ENCODE measurements around the gene CWF19L2. TPM values are rescaled to one million over a fixed set of nuclear protein-coding genes. Genes with fewer than 3 reads are reported as not detected.

CWF19L2 gene
- total RNA-seq, 1 donor = 11.2 TPM

- DNase-seq (ENCODE audit: low read depth) = peak; percentile 49
- TF ChIP-seq CTCF (IDR thresholded peaks at IDR 0.05; ENCODE audit: insufficient read depth, low read depth, low read length) = no peak
- H3K4me3 ChIP-seq (ENCODE audit: low read depth, low read length) = no peak overlapping the region
Observed at GRCh38 chr11:107370390-107370789, 87.2 kb downstream of the CWF19L2 start.

GRCh38 chr11:107359701-107360100 lies 97.9 kb downstream of the CWF19L2 start:
- no peak for TF ChIP-seq CTCF (IDR thresholded peaks at IDR 0.05; ENCODE audit: insufficient read depth, low read depth, low read length)
- no peak overlapping the region for H3K4me3 ChIP-seq (ENCODE audit: low read depth, low read length)
- no peak for DNase-seq (ENCODE audit: low read depth)

GRCh38 chr11:107357877-107358276 lies 99.7 kb downstream of the CWF19L2 start:
- no peak overlapping the region for H3K4me3 ChIP-seq (ENCODE audit: low read depth, low read length)
- TF ChIP-seq CTCF (IDR thresholded peaks at IDR 0.05; ENCODE audit: insufficient read depth, low read depth, low read length) = no peak
- DNase-seq (ENCODE audit: low read depth) = no peak

- TF ChIP-seq CTCF (IDR thresholded peaks at IDR 0.05; ENCODE audit: insufficient read depth, low read depth, low read length) = no peak
- H3K4me3 ChIP-seq (ENCODE audit: low read depth, low read length) = no peak overlapping the region
- DNase-seq (ENCODE audit: low read depth) = no peak
Observed at GRCh38 chr11:107354780-107355179, 102.8 kb downstream of the CWF19L2 start.

- no peak for DNase-seq (ENCODE audit: low read depth)
- no peak overlapping the region for H3K4me3 ChIP-seq (ENCODE audit: low read depth, low read length)
- TF ChIP-seq CTCF (IDR thresholded peaks at IDR 0.05; ENCODE audit: insufficient read depth, low read depth, low read length) = no peak
Observed at GRCh38 chr11:107337917-107338316, 119.7 kb downstream of the CWF19L2 start.

GRCh38 chr11:107331728-107332127 lies 125.9 kb downstream of the CWF19L2 start:
- no peak for TF ChIP-seq CTCF (IDR thresholded peaks at IDR 0.05; ENCODE audit: insufficient read depth, low read depth, low read length)
- no peak overlapping the region for H3K4me3 ChIP-seq (ENCODE audit: low read depth, low read length)
- DNase-seq (ENCODE audit: low read depth) = no peak

- H3K4me3 ChIP-seq (ENCODE audit: low read depth, low read length) = no peak overlapping the region
- DNase-seq (ENCODE audit: low read depth) = no peak
- no peak for TF ChIP-seq CTCF (IDR thresholded peaks at IDR 0.05; ENCODE audit: insufficient read depth, low read depth, low read length)
Observed at GRCh38 chr11:107329164-107329563, 128.5 kb downstream of the CWF19L2 start.
